ENCODE results near the gene TMEM255B. TPM values are rescaled to one million over a fixed set of nuclear protein-coding genes. Genes with fewer than 3 reads are reported as not detected.

The TMEM255B gene
- total RNA-seq, 1 experiment from 2014 or later, result 7.7 TPM

GRCh38 chr13:113791226-113791625 lies 32.2 kb downstream of the TMEM255B start (continued):
- no peak for TF ChIP-seq TCF7L2 (IDR thresholded peaks at IDR 0.05; ENCODE audit: borderline replicate concordance, extremely low read depth, insufficient read depth, insufficient read length)

- intact Hi-C loops (cut with micrococcal nuclease), result no loop called here
- H3K4me1 ChIP-seq (ENCODE audit: control insufficient read depth in 1 of 2, insufficient read depth in 2 of 2, low read length in 2 of 2), result no peaks in the 10 kb centered on the region
- no peaks in the 10 kb centered on the region for H3K9me3 ChIP-seq (ENCODE audit: control insufficient read depth in 1 of 2, insufficient read depth in 1 of 2, low read depth in 1 of 2, low read length in 2 of 2)
- H3K36me3 ChIP-seq (ENCODE audit: control insufficient read depth in 1 of 2, insufficient read depth in 2 of 2, low read length in 2 of 2), result no peaks in the 10 kb centered on the region
- no peak for TF ChIP-seq REST (IDR thresholded peaks at IDR 0.05; ENCODE audit: low read depth)
- TF ChIP-seq, protein P1, sequence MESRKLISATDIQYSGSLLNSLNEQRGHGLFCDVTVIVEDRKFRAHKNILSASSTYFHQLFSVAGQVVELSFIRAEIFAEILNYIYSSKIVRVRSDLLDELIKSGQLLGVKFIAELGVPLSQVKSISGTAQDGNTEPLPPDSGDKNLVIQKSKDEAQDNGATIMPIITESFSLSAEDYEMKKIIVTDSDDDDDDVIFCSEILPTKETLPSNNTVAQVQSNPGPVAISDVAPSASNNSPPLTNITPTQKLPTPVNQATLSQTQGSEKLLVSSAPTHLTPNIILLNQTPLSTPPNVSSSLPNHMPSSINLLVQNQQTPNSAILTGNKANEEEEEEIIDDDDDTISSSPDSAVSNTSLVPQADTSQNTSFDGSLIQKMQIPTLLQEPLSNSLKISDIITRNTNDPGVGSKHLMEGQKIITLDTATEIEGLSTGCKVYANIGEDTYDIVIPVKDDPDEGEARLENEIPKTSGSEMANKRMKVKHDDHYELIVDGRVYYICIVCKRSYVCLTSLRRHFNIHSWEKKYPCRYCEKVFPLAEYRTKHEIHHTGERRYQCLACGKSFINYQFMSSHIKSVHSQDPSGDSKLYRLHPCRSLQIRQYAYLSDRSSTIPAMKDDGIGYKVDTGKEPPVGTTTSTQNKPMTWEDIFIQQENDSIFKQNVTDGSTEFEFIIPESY (IDR thresholded peaks at IDR 0.05; ENCODE audit: extremely low read depth, insufficient replicate concordance, low read length), result no peak
- TF ChIP-seq EZH2 (IDR thresholded peaks at IDR 0.05), result no peak
- no peak for TF ChIP-seq ZNF274 (IDR thresholded peaks at IDR 0.05; ENCODE audit: low read depth, low read length)
- H3K27ac ChIP-seq (ENCODE audit: low read depth, low read length), result no peak overlapping the region
- ChIA-PET RAD21 (ENCODE audit: low non-redundant PET in 1 of 2, low total read pairs in 2 of 2, uncharacterized antibody in 2 of 2, unreplicated experiment in 2 of 2) (no interaction called here), CTCF (no interaction called here), POLR2A (no interaction called here)
- no peak for DNase-seq (ENCODE audit: low read depth, low spot score)
- no peak overlapping the region for H3K4me2 ChIP-seq (ENCODE audit: low read length)
- no peaks in the 10 kb centered on the region for H3K79me2 ChIP-seq (ENCODE audit: insufficient read depth, low read length)
- BruUV-seq (replicated peaks), result no TSS peak
- no peaks in the 10 kb centered on the region for H4K20me1 ChIP-seq (ENCODE audit: insufficient read depth)
- no peak for ATAC-seq
- H3K9ac ChIP-seq (ENCODE audit: low read length), result no peak overlapping the region
- no peaks in the 10 kb centered on the region for H3K27me3 ChIP-seq (ENCODE audit: insufficient read depth, low read length)
- H3K4me3 ChIP-seq (replicated peaks in 1 of 2; ENCODE audit: low read depth in 1 of 2, low read length in 2 of 2), result no peak overlapping the region
- no peak overlapping the region for H2AFZ ChIP-seq (ENCODE audit: low read depth, low read length, poor library complexity, severe bottlenecking)
- H3K9me2 ChIP-seq (ENCODE audit: insufficient read depth), result no peaks in the 10 kb centered on the region
Observed at GRCh38 chr13:113791761-113792160, 32.7 kb downstream of the TMEM255B start.
